IMR-90 (cell line): ENCODE data around the gene KRTAP10-9. TPM values are rescaled to one million over a fixed set of nuclear protein-coding genes. Genes with fewer than 3 reads are reported as not detected.
"Not testable (repeated sequence)": the region's sequence is repeated elsewhere in the genome, so short reads cannot be mapped to it uniquely, and the experiment has no call there.

ENCODE experiments used
- ATAC-seq: fragments of 200-7000 bp; cut with Tn5 transposase; 2 replicates; pipeline ENCODE4 v1.9.1; 2020; ENCODE audit warnings: low read depth, mild to moderate bottlenecking, moderate library complexity
- BruUV-seq: library from RNA; stranded (reverse); fragments of 400-500 nt; replicated peaks from 2 replicates; lab custom pipeline; 2021; lab: Mats Ljungman, UMichigan
- CTCF ChIA-PET: fragments of 300-600 bp; formaldehyde crosslinking; extraction: SDS; loops from one replicate; lab custom pipeline; 2021; ENCODE audit warnings: antibody characterized with exemption; lab: Yijun Ruan, JAX
- POLR2A ChIA-PET: fragments of 300-600 bp; sonication (Branson Sonifier 250); formaldehyde crosslinking; loops from one replicate; lab custom pipeline; 2022; ENCODE audit warnings: antibody characterized with exemption; ENCODE audit not compliant: unreplicated experiment; lab: Charles Lee
- DNase-seq: peaks from one replicate; pipeline ENCODE4 v3.0.0; 2013
- H2AFZ ChIP-seq: replicated peaks from 2 replicates; pipeline ENCODE3; 2013; ENCODE audit warnings: low read length, mild to moderate bottlenecking; ENCODE audit not compliant: poor library complexity
- H2AK5ac ChIP-seq: 2 replicates; pipeline ENCODE4 v1.6.1; 2013; ENCODE audit warnings: low read depth, low read length, inconsistent platforms
- H2AK9ac ChIP-seq: replicated peaks from 2 replicates; pipeline ENCODE3; 2013; ENCODE audit warnings: mild to moderate bottlenecking, low read depth, low read length, moderate library complexity; ENCODE audit not compliant: poor library complexity
- H2BK120ac ChIP-seq: 2 replicates; pipeline ENCODE4 v1.6.1; 2013; ENCODE audit warnings: low read depth, low read length, inconsistent platforms
- H2BK15ac ChIP-seq: 3 replicates; pipeline ENCODE4 v1.6.1; 2013; ENCODE audit warnings: low read depth, low read length, inconsistent platforms
- H2BK20ac ChIP-seq: 2 replicates; pipeline ENCODE4 v1.6.1; 2013; ENCODE audit warnings: low read depth, mild to moderate bottlenecking, inconsistent platforms, low read length, moderate library complexity
- H2BK5ac ChIP-seq: 2 replicates; pipeline ENCODE4 v1.6.1; 2013; ENCODE audit warnings: mild to moderate bottlenecking, low read depth, low read length, inconsistent platforms; ENCODE audit not compliant: poor library complexity, severe bottlenecking
- H3K14ac ChIP-seq: replicated peaks from 2 replicates; pipeline ENCODE4 v1.6.1; 2013; ENCODE audit warnings: low read depth, low read length, inconsistent platforms
- H3K18ac ChIP-seq: 2 replicates; pipeline ENCODE4 v1.6.1; 2013; ENCODE audit warnings: low read depth, low read length, control low read depth
- H3K23ac ChIP-seq: 2 replicates; pipeline ENCODE4 v1.6.1; 2013; ENCODE audit warnings: low read depth, low read length, inconsistent platforms
- H3K27ac ChIP-seq: 2 replicates; pipeline ENCODE4 v1.5.1; 2013; ENCODE audit warnings: mild to moderate bottlenecking, control low read depth, low read length; ENCODE audit not compliant: insufficient read depth
- H3K27me3 ChIP-seq: 2 replicates; pipeline ENCODE4 v1.6.1; 2013; ENCODE audit warnings: low read length; ENCODE audit not compliant: control insufficient read depth, insufficient read depth
- H3K36me3 ChIP-seq: 2 replicates; pipeline ENCODE4 v1.6.1; 2013; ENCODE audit warnings: low read length, mixed read lengths; ENCODE audit not compliant: control insufficient read depth, insufficient read depth
- H3K4ac ChIP-seq: 2 replicates; pipeline ENCODE4 v1.6.1; 2013; ENCODE audit warnings: low read depth, low read length, inconsistent platforms
- H3K4me1 ChIP-seq: 2 replicates; pipeline ENCODE4 v1.6.1; 2013; ENCODE audit warnings: low read length, mixed read lengths; ENCODE audit not compliant: control insufficient read depth, insufficient read depth
- H3K4me2 ChIP-seq: 2 replicates; pipeline ENCODE4 v1.6.1; 2013; ENCODE audit warnings: low read depth, mild to moderate bottlenecking, control low read depth, low read length, moderate library complexity
- H3K4me3 ChIP-seq: 2 replicates; pipeline ENCODE4 v1.5.1; 2013; ENCODE audit warnings: low read depth, mild to moderate bottlenecking, control low read depth, low read length, moderate library complexity; ENCODE audit not compliant: insufficient read depth
- H3K56ac ChIP-seq: 2 replicates; pipeline ENCODE4 v1.6.1; 2013; ENCODE audit warnings: low read length, inconsistent platforms; ENCODE audit not compliant: insufficient read depth; ENCODE audit errors: extremely low read depth
- H3K79me1 ChIP-seq, 2 experiments: 2 replicates each; pipeline ENCODE4 v1.6.1; 2013; ENCODE audit warnings: low read length in 2 of 2, inconsistent platforms in 1 of 2, low read depth in 1 of 2
- H3K9ac ChIP-seq: 2 replicates; pipeline ENCODE4 v1.6.1; 2013; ENCODE audit warnings: low read depth, low read length, control low read depth
- H3K9me1 ChIP-seq: 2 replicates; pipeline ENCODE4 v1.6.1; 2013; ENCODE audit warnings: low read length, inconsistent platforms; ENCODE audit not compliant: insufficient read depth
- H3K9me3 ChIP-seq: 2 replicates; pipeline ENCODE4 v1.6.1; 2013; ENCODE audit warnings: low read length; ENCODE audit not compliant: control insufficient read depth, insufficient read depth
- H4K20me1 ChIP-seq: 2 replicates; pipeline ENCODE4 v1.6.1; 2013; ENCODE audit warnings: low read length, inconsistent platforms; ENCODE audit not compliant: insufficient read depth
- H4K5ac ChIP-seq: 2 replicates; pipeline ENCODE4 v1.6.1; 2013; ENCODE audit warnings: mild to moderate bottlenecking, low read depth, low read length, control low read depth
- H4K8ac ChIP-seq, 2 experiments: 2 replicates each; pipeline ENCODE4 v1.6.1; 2013; ENCODE audit warnings: low read depth in 2 of 2, low read length in 2 of 2, control low read depth in 1 of 2, inconsistent platforms in 1 of 2
- H4K91ac ChIP-seq: 2 replicates; pipeline ENCODE4 v1.6.1; 2013; ENCODE audit warnings: low read depth, low read length, inconsistent platforms; ENCODE audit not compliant: insufficient read depth
- WGBS, 2 experiments: methylation state at CpG; one replicate each; pipeline versions ENCODE4 v1.1.5 to v1.1.7; 2013; ENCODE audit warnings: missing lambda C conversion rate in 2 of 2; ENCODE audit not compliant: insufficient read length in 1 of 2; ENCODE audit errors: extremely low coverage in 2 of 2; 5-methylcytosine and 5-hydroxymethylcytosine counted together
- dilution Hi-C: fragments of 300-500 bp; cut with HindIII; formaldehyde crosslinking; loops from one replicate; pipeline ENCODE4 v1.14.3; 2018; ENCODE audit warnings: low sequenced_read_pairs; ENCODE audit not compliant: unreplicated experiment
- in situ Hi-C: fragments of 300-500 bp; cut with MboI; formaldehyde crosslinking; loops from 3 replicates; pipeline ENCODE4 v1.14.3; 2019; ENCODE audit warnings: low sequenced_read_pairs, inconsistent platforms, mixed read lengths
- intact Hi-C: fragments of 100-400 bp; cut with micrococcal nuclease; formaldehyde crosslinking; loops from 2 replicates; pipeline ENCODE4 v1.10.0; 2022
- polyA plus RNA-seq, 3 experiments: library from polyadenylated mRNA; depleted of rRNA; stranded (reverse); fragments of >200 nt; gene quantifications; 2 replicates each; pipeline ENCODE4 v1.2.3, GENCODE V29; 2012; ENCODE audit warnings: low replicate concordance in 1 of 3
- total RNA-seq: library from RNA; depleted of rRNA; stranded (reverse); fragments of >200 nt; gene quantifications from 2 replicates; pipeline ENCODE4 v1.2.3, GENCODE V29; 2012

KRTAP10-9 gene
- total and polyA plus RNA-seq, 2 of the 4 experiments (the other 2 are of a cell fraction): not detected

GRCh38 chr21:44661567-44661966, 34.7 kb downstream of the KRTAP10-9 start:
- H4K91ac ChIP-seq, in situ Hi-C loops, H2AK9ac ChIP-seq, H3K36me3 ChIP-seq, POLR2A ChIA-PET, H2BK20ac ChIP-seq, BruUV-seq, H3K79me1 ChIP-seq, H3K27me3 ChIP-seq, H4K8ac ChIP-seq, H2BK5ac ChIP-seq, H3K4ac ChIP-seq, H3K14ac ChIP-seq, H2AFZ ChIP-seq, H3K56ac ChIP-seq, H3K4me3 ChIP-seq, H2BK120ac ChIP-seq, H4K5ac ChIP-seq, CTCF ChIA-PET, H3K23ac ChIP-seq, ATAC-seq, dilution Hi-C loops, DNase-seq, H3K9ac ChIP-seq, H3K4me1 ChIP-seq, intact Hi-C loops, H3K4me2 ChIP-seq, H3K9me1 ChIP-seq, H2AK5ac ChIP-seq, H4K20me1 ChIP-seq, H3K18ac ChIP-seq, H2BK15ac ChIP-seq, H3K9me3 ChIP-seq, H3K27ac ChIP-seq: not testable (repeated sequence)
- WGBS, 2 experiments: no CpG with 5 or more reads among the region's 7 CpGs
